ENCODE measurements around the gene MRPL45. TPM values are rescaled to one million over a fixed set of nuclear protein-coding genes. Genes with fewer than 3 reads are reported as not detected.

MRPL45 gene
- total and polyA plus RNA-seq, 2 of the 13 experiments (the other 11 are each of a cell fraction or from before 2014, with no cell fraction given) = 89.5 to 157 TPM

- TF ChIP-seq ZBTB42 (CRISPR knock-in tag; IDR thresholded peaks at IDR 0.05) = peak; percentile 83; the same call in 1 of the 2 replicates
- peak; percentile 81; the same call in 1 of the 2 replicates for TF ChIP-seq ZNF724P (CRISPR knock-in tag; IDR thresholded peaks at IDR 0.05; ENCODE audit: borderline replicate concordance)
- peak; percentile 71; the same call in 1 of the 2 replicates for TF ChIP-seq ZNF12 (CRISPR knock-in tag; IDR thresholded peaks at IDR 0.05)
- peak; percentile 92 for TF ChIP-seq ZNF792 (CRISPR knock-in tag; IDR thresholded peaks at IDR 0.05)
- no peak for TF ChIP-seq ZNF432 (CRISPR knock-in tag; IDR thresholded peaks at IDR 0.05; ENCODE audit: borderline replicate concordance)
- TF ChIP-seq PHB2 (IDR thresholded peaks at IDR 0.05; ENCODE audit: partially characterized antibody) = no peak
- TF ChIP-seq TEAD2 (CRISPR knock-in tag; IDR thresholded peaks at IDR 0.05) = no peak
- peak; percentile 58; the same call in 1 of the 2 replicates for TF ChIP-seq MLX (CRISPR knock-in tag; IDR thresholded peaks at IDR 0.05)
- TF ChIP-seq FOXP4 (CRISPR knock-in tag; IDR thresholded peaks at IDR 0.05) = peak; percentile 34; the same call in 1 of the 2 replicates
- peak; percentile 88 for TF ChIP-seq ZNF318 (CRISPR knock-in tag; IDR thresholded peaks at IDR 0.05)
- no peak for TF ChIP-seq BRF2 (CRISPR knock-in tag; IDR thresholded peaks at IDR 0.05)
- peak; percentile 90 for TF ChIP-seq THAP11 (CRISPR knock-in tag; IDR thresholded peaks at IDR 0.05)
- peak; percentile 89; the same call in 1 of the 2 replicates for TF ChIP-seq ZBTB20 (CRISPR knock-in tag; IDR thresholded peaks at IDR 0.05; ENCODE audit: borderline replicate concordance, low read depth)
- no peak for TF ChIP-seq GFI1 (CRISPR knock-in tag; IDR thresholded peaks at IDR 0.05; ENCODE audit: borderline replicate concordance)
- no peak; the same call in 1 of the 2 replicates for TF ChIP-seq ZSCAN30 (CRISPR knock-in tag; IDR thresholded peaks at IDR 0.05)
- TF ChIP-seq SAFB2 (CRISPR knock-in tag; IDR thresholded peaks at IDR 0.05; ENCODE audit: borderline replicate concordance, low read depth) = no peak; the same call in 1 of the 2 replicates
These were observed 54.6 kb downstream of the MRPL45 start, which contains the start of gene SOCS7 (continued) for GRCh38 chr17:38351412-38352222.
